Panc1 (cell line): Measurements from ENCODE around the gene AGPAT4. TPM values are rescaled to one million over a fixed set of nuclear protein-coding genes. Genes with fewer than 3 reads are reported as not detected.
"Not testable (repeated sequence)": the region's sequence is repeated elsewhere in the genome, so short reads cannot be mapped to it uniquely, and the experiment has no call there.

Experiments
- ATAC-seq: fragments of 200-7000 bp; cut with Tn5 transposase; 2 replicates; pipeline ENCODE4 v1.9.1; 2020; ENCODE audit warnings: mild to moderate bottlenecking, moderate library complexity
- BruUV-seq: library from RNA; stranded (reverse); fragments of 400-500 nt; replicated peaks from 2 replicates; lab custom pipeline; 2021; lab: Mats Ljungman, UMichigan
- CTCF ChIA-PET: fragments of 300-600 bp; sonication (Branson Sonifier 250); formaldehyde crosslinking; loops from one replicate; lab custom pipeline; 2022; ENCODE audit warnings: antibody characterized with exemption; lab: Charles Lee
- POLR2A ChIA-PET: fragments of 300-600 bp; sonication (Branson Sonifier 250); formaldehyde crosslinking; loops from one replicate; lab custom pipeline; 2022; ENCODE audit warnings: antibody characterized with exemption; lab: Charles Lee
- DNase-seq: peaks from one replicate; pipeline ENCODE4 v3.0.0-alpha.2; 2010; ENCODE audit warnings: low read depth, low spot score
- H3K27ac ChIP-seq: 2 replicates; pipeline ENCODE4 v1.5.1; 2011; ENCODE audit warnings: mild to moderate bottlenecking, low read length, inconsistent platforms
- H3K27me3 ChIP-seq: fragments of 200-500 bp; sonication (Bioruptor generic); 2 replicates; pipeline ENCODE4 v1.6.0; 2014; ENCODE audit warnings: low read length, inconsistent platforms; ENCODE audit not compliant: control insufficient read depth, insufficient read depth
- H3K36me3 ChIP-seq: fragments of 200-500 bp; sonication (Bioruptor generic); 2 replicates; pipeline ENCODE4 v1.5.1; 2014; ENCODE audit warnings: inconsistent platforms, mild to moderate bottlenecking, low read length, moderate library complexity; ENCODE audit not compliant: control insufficient read depth, insufficient read depth
- H3K4me1 ChIP-seq: 2 replicates; pipeline ENCODE4 v1.5.1; 2011; ENCODE audit warnings: inconsistent platforms, mild to moderate bottlenecking, low read length, moderate library complexity; ENCODE audit not compliant: control insufficient read depth, insufficient read depth
- H3K4me3 ChIP-seq, 2 experiments: 2 replicates each; pipeline ENCODE4 v1.5.1; 2011 to 2012; ENCODE audit warnings: low read depth in 2 of 2, low read length in 2 of 2, mild to moderate bottlenecking in 2 of 2, inconsistent platforms in 1 of 2, moderate library complexity in 1 of 2
- H3K9me3 ChIP-seq: fragments of 200-500 bp; sonication (Bioruptor generic); 2 replicates; pipeline ENCODE4 v1.5.1; 2014; ENCODE audit warnings: low read depth, mild to moderate bottlenecking, inconsistent platforms, low read length, moderate library complexity; ENCODE audit not compliant: control insufficient read depth, insufficient read depth
- POLR2AphosphoS5 ChIP-seq: IDR thresholded peaks from 2 replicates; pipeline ENCODE4 v1.6.1; 2012; ENCODE audit warnings: mild to moderate bottlenecking, low read depth, low read length, moderate library complexity
- SIN3A ChIP-seq: IDR thresholded peaks from 2 replicates; pipeline ENCODE4 v1.6.1; 2012; ENCODE audit warnings: low read depth, mild to moderate bottlenecking, low read length, moderate library complexity, borderline replicate concordance; ENCODE audit not compliant: insufficient read depth
- TCF7L2 ChIP-seq: IDR thresholded peaks from 2 replicates; pipeline ENCODE4 v1.6.1; 2011; ENCODE audit warnings: mild to moderate bottlenecking, low read depth, low read length, inconsistent platforms
- in situ Hi-C: cut with HindIII; loops from 2 replicates; pipeline ENCODE4 v1.10.0; 2016; ENCODE audit warnings: low sequenced_read_pairs, low pct_unique_long_range_greater_than_20kb
- intact Hi-C: fragments of 100-400 bp; cut with micrococcal nuclease; formaldehyde crosslinking; loops from one replicate; pipeline ENCODE4 v1.10.0; 2022; ENCODE audit not compliant: unreplicated experiment
- total RNA-seq: library from RNA; stranded (reverse); gene quantifications from one replicate; pipeline ENCODE4 v1.2.1, GENCODE V29; 2021; ENCODE audit not compliant: unreplicated experiment
- TF ChIP-seq, protein P1 (sequence below), 2 experiments: IDR thresholded peaks; 2 replicates each; pipeline ENCODE4 v1.6.1; 2011 to 2012; ENCODE audit warnings: low read depth in 2 of 2, control low read depth in 1 of 2, low read length in 1 of 2, mild to moderate bottlenecking in 1 of 2, moderate library complexity in 1 of 2; ENCODE audit not compliant: insufficient read depth in 1 of 2
- TF ChIP-seq, protein P2 (sequence below): fragments of 450-650 bp; IDR thresholded peaks from 2 replicates; pipeline ENCODE4 v1.5.1; 2017; ENCODE audit warnings: mild to moderate bottlenecking

AGPAT4 gene
- total RNA-seq, 1 experiment from 2014 or later: 12.9 TPM

DNA sequence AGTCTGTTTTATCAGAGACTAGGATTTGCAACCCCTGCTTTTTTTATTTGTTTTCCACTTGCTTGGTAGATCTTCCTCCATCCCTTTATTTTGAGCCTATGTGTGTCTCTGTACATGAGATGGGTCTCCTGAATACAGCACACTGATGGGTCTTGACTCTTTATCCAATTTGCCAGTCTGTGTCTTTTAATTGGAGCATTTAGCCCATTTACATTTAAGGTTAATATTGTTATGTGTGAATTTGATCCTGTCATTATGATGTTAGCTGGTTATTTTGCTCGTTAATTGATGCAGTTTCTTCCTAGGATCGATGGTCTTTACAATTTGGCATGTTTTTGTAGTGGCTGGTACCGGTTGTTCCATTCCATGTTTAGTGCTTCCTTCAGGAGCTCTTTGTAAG, 97.4 kb downstream of the AGPAT4 start:
- intact Hi-C loops, BruUV-seq, DNase-seq, in situ Hi-C loops, POLR2A ChIA-PET, H3K4me3 ChIP-seq, H3K27me3 ChIP-seq, H3K4me1 ChIP-seq, CTCF ChIA-PET, H3K36me3 ChIP-seq, ATAC-seq, H3K27ac ChIP-seq, H3K9me3 ChIP-seq: not testable (repeated sequence)

DNA sequence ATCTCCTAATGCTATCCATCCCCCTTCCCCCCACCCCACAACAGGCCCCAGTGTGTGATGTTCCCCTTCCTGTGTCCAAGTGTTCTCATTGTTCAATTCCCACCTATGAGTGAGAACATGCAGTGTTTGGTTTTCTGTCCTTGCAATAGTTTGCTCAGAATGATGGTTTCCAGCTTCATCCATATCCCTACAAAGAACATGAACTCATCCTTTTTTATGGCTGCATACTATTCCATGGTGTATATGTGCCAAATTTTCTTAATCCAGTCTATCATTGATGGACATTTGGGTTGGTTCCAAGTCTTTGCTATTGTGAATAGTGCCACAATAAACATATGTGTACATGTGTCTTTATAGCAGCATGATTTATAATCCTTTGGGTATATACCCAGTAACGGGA, 101.1 kb downstream of the AGPAT4 start:
- in situ Hi-C loops, POLR2A ChIA-PET, ATAC-seq, H3K9me3 ChIP-seq, BruUV-seq, H3K4me1 ChIP-seq, H3K36me3 ChIP-seq, H3K4me3 ChIP-seq, H3K27me3 ChIP-seq, H3K27ac ChIP-seq, DNase-seq, intact Hi-C loops, CTCF ChIA-PET: not testable (repeated sequence)

DNA sequence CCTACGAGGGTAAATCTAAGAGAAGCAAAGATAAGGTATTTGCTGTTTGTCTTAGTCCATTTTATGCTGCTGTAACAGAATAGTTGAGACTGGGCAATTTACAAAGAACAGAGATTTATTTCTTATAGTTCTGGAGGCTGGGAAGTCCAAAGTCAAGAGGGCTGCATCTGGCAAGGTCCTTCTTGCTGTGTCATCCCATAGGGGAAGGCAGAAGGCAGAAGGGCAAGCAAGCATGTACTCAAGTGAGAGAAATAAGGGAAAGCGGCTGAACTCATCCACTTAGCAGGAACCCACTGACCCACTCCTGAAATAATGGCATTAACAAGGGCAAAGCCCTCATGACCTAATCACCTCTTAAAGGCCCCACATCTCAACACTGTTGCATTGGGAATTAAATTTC, 102.7 kb downstream of the AGPAT4 start:
- DNase-seq (no peak), ATAC-seq (no peak)
- H3K36me3 ChIP-seq: no peaks in the 10 kb centered on the region
- CTCF ChIA-PET: no interaction called here
- TF ChIP-seq POLR2AphosphoS5: no peak
- TF ChIP-seq TCF7L2: no peak
- no peak for TF ChIP-seq SIN3A
- TF ChIP-seq, protein P1, sequence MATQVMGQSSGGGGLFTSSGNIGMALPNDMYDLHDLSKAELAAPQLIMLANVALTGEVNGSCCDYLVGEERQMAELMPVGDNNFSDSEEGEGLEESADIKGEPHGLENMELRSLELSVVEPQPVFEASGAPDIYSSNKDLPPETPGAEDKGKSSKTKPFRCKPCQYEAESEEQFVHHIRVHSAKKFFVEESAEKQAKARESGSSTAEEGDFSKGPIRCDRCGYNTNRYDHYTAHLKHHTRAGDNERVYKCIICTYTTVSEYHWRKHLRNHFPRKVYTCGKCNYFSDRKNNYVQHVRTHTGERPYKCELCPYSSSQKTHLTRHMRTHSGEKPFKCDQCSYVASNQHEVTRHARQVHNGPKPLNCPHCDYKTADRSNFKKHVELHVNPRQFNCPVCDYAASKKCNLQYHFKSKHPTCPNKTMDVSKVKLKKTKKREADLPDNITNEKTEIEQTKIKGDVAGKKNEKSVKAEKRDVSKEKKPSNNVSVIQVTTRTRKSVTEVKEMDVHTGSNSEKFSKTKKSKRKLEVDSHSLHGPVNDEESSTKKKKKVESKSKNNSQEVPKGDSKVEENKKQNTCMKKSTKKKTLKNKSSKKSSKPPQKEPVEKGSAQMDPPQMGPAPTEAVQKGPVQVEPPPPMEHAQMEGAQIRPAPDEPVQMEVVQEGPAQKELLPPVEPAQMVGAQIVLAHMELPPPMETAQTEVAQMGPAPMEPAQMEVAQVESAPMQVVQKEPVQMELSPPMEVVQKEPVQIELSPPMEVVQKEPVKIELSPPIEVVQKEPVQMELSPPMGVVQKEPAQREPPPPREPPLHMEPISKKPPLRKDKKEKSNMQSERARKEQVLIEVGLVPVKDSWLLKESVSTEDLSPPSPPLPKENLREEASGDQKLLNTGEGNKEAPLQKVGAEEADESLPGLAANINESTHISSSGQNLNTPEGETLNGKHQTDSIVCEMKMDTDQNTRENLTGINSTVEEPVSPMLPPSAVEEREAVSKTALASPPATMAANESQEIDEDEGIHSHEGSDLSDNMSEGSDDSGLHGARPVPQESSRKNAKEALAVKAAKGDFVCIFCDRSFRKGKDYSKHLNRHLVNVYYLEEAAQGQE (IDR thresholded peaks at IDR 0.05; ENCODE audit: insufficient read depth in 1 of 2, low read depth in 2 of 2, low read length in 1 of 2): no peak
- TF ChIP-seq, protein P2, sequence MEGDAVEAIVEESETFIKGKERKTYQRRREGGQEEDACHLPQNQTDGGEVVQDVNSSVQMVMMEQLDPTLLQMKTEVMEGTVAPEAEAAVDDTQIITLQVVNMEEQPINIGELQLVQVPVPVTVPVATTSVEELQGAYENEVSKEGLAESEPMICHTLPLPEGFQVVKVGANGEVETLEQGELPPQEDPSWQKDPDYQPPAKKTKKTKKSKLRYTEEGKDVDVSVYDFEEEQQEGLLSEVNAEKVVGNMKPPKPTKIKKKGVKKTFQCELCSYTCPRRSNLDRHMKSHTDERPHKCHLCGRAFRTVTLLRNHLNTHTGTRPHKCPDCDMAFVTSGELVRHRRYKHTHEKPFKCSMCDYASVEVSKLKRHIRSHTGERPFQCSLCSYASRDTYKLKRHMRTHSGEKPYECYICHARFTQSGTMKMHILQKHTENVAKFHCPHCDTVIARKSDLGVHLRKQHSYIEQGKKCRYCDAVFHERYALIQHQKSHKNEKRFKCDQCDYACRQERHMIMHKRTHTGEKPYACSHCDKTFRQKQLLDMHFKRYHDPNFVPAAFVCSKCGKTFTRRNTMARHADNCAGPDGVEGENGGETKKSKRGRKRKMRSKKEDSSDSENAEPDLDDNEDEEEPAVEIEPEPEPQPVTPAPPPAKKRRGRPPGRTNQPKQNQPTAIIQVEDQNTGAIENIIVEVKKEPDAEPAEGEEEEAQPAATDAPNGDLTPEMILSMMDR: no peak
- BruUV-seq: no TSS peak
- H3K27me3 ChIP-seq: no peaks in the 10 kb centered on the region
- H3K4me1 ChIP-seq: no peaks in the 10 kb centered on the region
- H3K9me3 ChIP-seq: no peaks in the 10 kb centered on the region
- no peak overlapping the region for H3K27ac ChIP-seq
- intact Hi-C loops: no loop called here
- POLR2A ChIA-PET: no interaction called here
- in situ Hi-C loops: no loop called here
- no peak overlapping the region for H3K4me3 ChIP-seq
